Body of pancreas (tissue), 4 donors: ENCODE data around the gene SH3PXD2A. TPM values are rescaled to one million over a fixed set of nuclear protein-coding genes. Genes with fewer than 3 reads are reported as not detected.
A peak's percentile ranks its signal among the peaks of the same experiment; 100 is the strongest.

ENCODE experiments used
- ATAC-seq: fragments of 150-250 bp; one replicate; pipeline ENCODE4 v1.9.1; 2016
- DNase-seq, 4 donors: peaks; one replicate each; pipeline ENCODE4 v3.0.0-alpha.2; 2019
- H3K27ac ChIP-seq, 4 donors: fragments of 200-600 bp; sonication (generic); 1 replicate in 3 of 4; 2 replicates in 1 of 4; pipeline versions ENCODE4 v1.5.1 to v1.6.1; 2016 to 2019; ENCODE audit warnings: mild to moderate bottlenecking in 1 of 4, mixed read lengths in 1 of 4, moderate library complexity in 1 of 4
- H3K27me3 ChIP-seq, 2 donors: fragments of 200-600 bp; sonication (generic); one replicate each; pipeline ENCODE4 v1.6.0; 2016; ENCODE audit warnings: mild to moderate bottlenecking in 1 of 2
- H3K36me3 ChIP-seq, 2 donors: fragments of 200-600 bp; sonication (generic); replicated peaks in 1 of 2; 2 replicates each; pipeline ENCODE4 v1.5.1; 2016; ENCODE audit warnings: low read depth in 2 of 2; ENCODE audit not compliant: insufficient read depth in 1 of 2
- H3K4me1 ChIP-seq: fragments of 200-600 bp; sonication (generic); one replicate; pipeline ENCODE4 v1.6.0; 2016
- H3K4me3 ChIP-seq, 2 donors: fragments of 200-600 bp; sonication (generic); 1 replicate in 1 of 2; 2 replicates in 1 of 2; pipeline ENCODE4 v1.5.1; 2016 to 2019
- H3K9me3 ChIP-seq, 3 donors: fragments of 200-600 bp; sonication (generic); 1 replicate in 2 of 3; 2 replicates in 1 of 3; pipeline ENCODE4 v1.5.1; 2016
- CTCF ChIP-seq, 7 experiments: fragments of 450-650 bp in 4 of 7; fragments of 200-600 bp in 3 of 7; sonication (generic) in 3 of 7; IDR thresholded peaks; one replicate each; pipeline ENCODE4 v1.5.1; 2016 to 2019; ENCODE audit warnings: antibody characterized with exemption in 7 of 7
- POLR2A ChIP-seq, 3 donors: fragments of 450-650 bp; IDR thresholded peaks; one replicate each; pipeline ENCODE4 v1.6.1; 2016; ENCODE audit warnings: antibody characterized with exemption in 3 of 3, mild to moderate bottlenecking in 2 of 3
- WGBS, 2 donors: methylation state at CpG; one replicate each; pipeline ENCODE4 v1.1.5; 2017; 5-methylcytosine and 5-hydroxymethylcytosine counted together
- intact Hi-C: fragments of 100-400 bp; cut with DNase I; formaldehyde crosslinking; loops from one replicate; pipeline ENCODE4 v1.15.1; 2023
- total RNA-seq, 2 donors: library from RNA; depleted of rRNA; stranded (reverse); fragments of >200 nt; gene quantifications; one replicate each; pipeline ENCODE4 v1.1.0, GENCODE V29; 2016

Gene SH3PXD2A
- total RNA-seq, 2 donors from 2014 or later, result 7.3 to 9.9 TPM

- Histone ChIP-seq H3K9me3 (no peaks in the 10 kb centered on the region), H3K27ac (no peak overlapping the region), H3K4me3 (no peak overlapping the region), H3K4me1 (no peaks in the 10 kb centered on the region), H3K36me3 (no peaks in the 10 kb centered on the region), H3K27me3 (no peaks in the 10 kb centered on the region)
- TF ChIP-seq POLR2A (IDR thresholded peaks at IDR 0.05) (no peak), CTCF (IDR thresholded peaks at IDR 0.05) (no peak)
- ATAC-seq, result no peak
- WGBS, 2 donors, result 73 to 81% methylated on average over 6 of the region's 6 CpGs
- no peak for DNase-seq
- intact Hi-C loops, result no loop called here
These were observed 174.5 kb downstream of the SH3PXD2A start for GRCh38 chr10:103680869-103681236.

GRCh38 chr10:103679096-103679790, 176.1 kb downstream of the SH3PXD2A start:
- 68 to 83% methylated on average over 4 of the region's 4 CpGs for WGBS, 2 donors
- Histone ChIP-seq H3K27ac (no peak overlapping the region), H3K36me3 (no peaks in the 10 kb centered on the region), H3K4me3 (no peak overlapping the region), H3K4me1 (no peaks in the 10 kb centered on the region), H3K9me3 (no peaks in the 10 kb centered on the region), H3K27me3 (no peaks in the 10 kb centered on the region)
- no peak for TF ChIP-seq POLR2A (IDR thresholded peaks at IDR 0.05)
- no peak for TF ChIP-seq CTCF (IDR thresholded peaks at IDR 0.05)
- DNase-seq (no peak), ATAC-seq (no peak)
- intact Hi-C loops, result no loop called here

- no peaks in the 10 kb centered on the region for H3K36me3 ChIP-seq
- WGBS, 2 donors, result 41% methylated on average over 11 of the region's 12 CpGs; no CpG with 5 or more reads in 1 of the 2 donors
- ATAC-seq (peak; percentile 61), DNase-seq (peak; percentile 42 to 79 (median 67))
- intact Hi-C loops, result no loop called here
- no peaks in the 10 kb centered on the region for H3K4me1 ChIP-seq
- H3K9me3 ChIP-seq, result no peaks in the 10 kb centered on the region
- TF ChIP-seq POLR2A (IDR thresholded peaks at IDR 0.05) (peak in 1 of 3 donors; percentile 43), CTCF (IDR thresholded peaks at IDR 0.05) (no peak)
- H3K27ac ChIP-seq, result peak overlapping the region in 2 of 4 donors; percentile 35 to 66
- H3K27me3 ChIP-seq, result no peaks in the 10 kb centered on the region
- H3K4me3 ChIP-seq, result no peak overlapping the region
These were observed 177.2 kb downstream of the SH3PXD2A start for GRCh38 chr10:103678178-103678526.

DNA sequence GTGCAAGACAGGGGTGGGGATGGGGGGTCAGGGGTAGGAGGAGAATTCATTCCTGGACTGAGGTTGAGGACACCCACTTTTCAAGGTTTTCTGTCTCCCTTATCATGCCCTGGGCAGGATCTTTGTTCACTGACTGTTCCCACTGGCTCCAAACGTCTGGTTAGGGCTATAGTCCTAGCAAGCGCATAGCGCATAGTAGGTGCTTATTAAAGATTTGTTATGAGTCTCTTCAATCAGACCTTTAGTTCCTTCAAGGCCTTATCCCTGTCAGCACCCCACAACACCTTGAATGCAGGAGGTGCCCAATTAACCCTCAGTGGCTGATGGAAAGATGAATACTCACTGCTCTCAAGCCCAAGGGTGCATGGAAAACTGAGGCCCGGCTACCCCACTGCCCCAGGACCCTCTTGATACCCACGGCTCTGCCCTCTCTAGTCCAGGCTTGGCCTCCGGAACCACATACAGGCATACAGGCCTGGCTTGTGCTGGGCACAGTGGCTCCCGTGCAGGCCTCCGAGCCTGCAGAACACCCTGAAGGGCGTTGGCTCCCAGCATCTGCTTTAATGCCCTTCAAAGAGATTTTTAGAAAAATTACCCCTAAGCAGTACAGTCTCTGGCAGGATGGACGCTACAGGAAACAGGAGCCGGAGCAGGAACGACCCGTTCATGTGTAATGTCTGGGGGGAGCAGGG, 177.7 kb downstream of the SH3PXD2A start:
- Histone ChIP-seq H3K9me3 (no peaks in the 10 kb centered on the region), H3K36me3 (no peaks in the 10 kb centered on the region), H3K4me3 (no peak overlapping the region), H3K27me3 (no peaks in the 10 kb centered on the region), H3K27ac (peak overlapping the region in 2 of 4 donors; percentile 35 to 66), H3K4me1 (no peaks in the 10 kb centered on the region)
- DNase-seq (no peak), ATAC-seq (no peak)
- no peak for TF ChIP-seq POLR2A (IDR thresholded peaks at IDR 0.05)
- TF ChIP-seq CTCF (IDR thresholded peaks at IDR 0.05), result no peak
- intact Hi-C loops, result no loop called here
- WGBS, 2 donors, result 54 to 60% methylated on average over 6 to 13 of the region's 13 CpGs
